ENCODE results near the gene L3MBTL4.

Gene L3MBTL4

DNA sequence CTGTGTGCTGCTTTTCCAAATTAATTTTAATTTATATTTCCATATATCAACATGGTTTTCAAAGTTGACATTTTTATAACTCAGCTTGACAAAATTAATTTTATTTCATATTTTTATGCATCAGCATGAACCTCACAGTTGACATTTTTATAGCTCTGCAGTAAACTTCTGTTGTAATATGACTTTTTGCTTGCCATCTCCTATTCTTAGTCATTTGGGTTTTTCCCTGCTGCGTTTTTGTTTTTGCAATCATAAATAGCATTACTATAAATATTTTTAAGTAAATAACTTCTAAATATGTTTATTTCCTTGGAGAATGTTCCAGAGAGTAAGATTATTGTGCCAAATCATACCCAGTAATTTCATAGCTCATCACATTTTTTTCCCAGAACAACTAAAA, 21.0 kb upstream of the L3MBTL4 start:
- no peak for DNase-seq (ENCODE audit: extremely low read depth, low read depth)
- no peak overlapping the region for H3K4me3 ChIP-seq (replicated peaks; ENCODE audit: low read depth, low read length)
- no peak for TF ChIP-seq CTCF (IDR thresholded peaks at IDR 0.05; ENCODE audit: low read depth, low read length, missing control alignments)

DNA sequence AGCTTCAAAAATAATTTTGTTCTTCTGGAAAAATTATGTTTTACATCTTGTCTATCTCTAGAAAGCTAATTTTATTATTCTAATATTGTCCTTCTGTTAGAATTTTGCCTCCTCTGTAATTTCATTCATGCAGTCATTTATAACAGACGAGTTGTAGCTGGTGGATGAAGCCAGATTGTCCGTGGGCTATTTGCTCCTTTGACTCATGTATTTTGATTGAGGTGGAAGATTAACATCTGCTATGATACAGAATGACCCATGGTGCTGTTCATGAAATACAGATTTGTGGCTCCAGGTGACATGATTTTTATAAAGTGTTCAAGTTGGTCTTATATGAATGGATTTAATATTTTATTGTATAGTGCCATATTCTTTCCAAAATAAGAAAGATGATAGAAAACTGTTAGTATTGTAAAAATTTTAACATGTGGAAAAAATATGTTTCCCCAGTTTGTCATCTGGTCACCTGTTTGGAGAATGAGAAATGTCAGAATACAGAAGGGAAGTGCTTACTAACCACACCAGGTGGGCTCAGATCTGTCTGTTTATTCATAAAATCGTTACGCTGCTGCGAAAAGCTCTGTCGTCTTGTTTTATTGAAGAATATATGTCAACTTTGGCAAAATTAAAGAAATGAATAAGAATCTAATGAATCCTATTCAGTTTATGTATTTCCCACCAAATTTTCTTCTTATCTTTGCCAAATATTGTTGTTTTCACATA, 20.4 kb upstream of the L3MBTL4 start:
- H3K4me3 ChIP-seq (replicated peaks; ENCODE audit: low read depth, low read length) = no peak overlapping the region
- DNase-seq (ENCODE audit: extremely low read depth, low read depth) = no peak
- TF ChIP-seq CTCF (IDR thresholded peaks at IDR 0.05; ENCODE audit: low read depth, low read length, missing control alignments) = no peak

DNA sequence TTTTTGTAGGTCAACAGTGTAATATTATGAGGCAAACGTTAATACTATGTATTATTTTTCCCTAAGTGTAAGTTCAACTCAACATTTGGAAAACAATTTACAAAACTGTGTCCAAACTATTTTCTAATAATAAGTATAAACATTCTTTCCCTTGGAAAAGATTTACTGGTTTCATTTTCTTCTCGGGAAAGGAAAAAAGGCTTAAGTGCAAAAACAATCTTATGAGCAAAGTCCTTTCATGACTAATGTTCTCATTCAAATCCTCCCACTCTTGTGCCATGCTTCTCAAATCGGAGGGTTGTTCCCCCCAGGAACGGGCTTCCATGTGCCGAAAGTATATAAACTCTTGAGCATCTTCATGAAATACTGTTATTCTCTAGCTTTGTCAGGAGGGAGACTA, 19.8 kb upstream of the L3MBTL4 start:
- no peak for TF ChIP-seq CTCF (IDR thresholded peaks at IDR 0.05; ENCODE audit: low read depth, low read length, missing control alignments)
- DNase-seq (ENCODE audit: extremely low read depth, low read depth) = no peak
- no peak overlapping the region for H3K4me3 ChIP-seq (replicated peaks; ENCODE audit: low read depth, low read length)

GRCh38 chr18:6431659-6432318, 17.1 kb upstream of the L3MBTL4 start:
- DNase-seq (ENCODE audit: extremely low read depth, low read depth) = no peak
- no peak for TF ChIP-seq CTCF (IDR thresholded peaks at IDR 0.05; ENCODE audit: low read depth, low read length, missing control alignments)
- H3K4me3 ChIP-seq (replicated peaks; ENCODE audit: low read depth, low read length) = no peak overlapping the region

DNA sequence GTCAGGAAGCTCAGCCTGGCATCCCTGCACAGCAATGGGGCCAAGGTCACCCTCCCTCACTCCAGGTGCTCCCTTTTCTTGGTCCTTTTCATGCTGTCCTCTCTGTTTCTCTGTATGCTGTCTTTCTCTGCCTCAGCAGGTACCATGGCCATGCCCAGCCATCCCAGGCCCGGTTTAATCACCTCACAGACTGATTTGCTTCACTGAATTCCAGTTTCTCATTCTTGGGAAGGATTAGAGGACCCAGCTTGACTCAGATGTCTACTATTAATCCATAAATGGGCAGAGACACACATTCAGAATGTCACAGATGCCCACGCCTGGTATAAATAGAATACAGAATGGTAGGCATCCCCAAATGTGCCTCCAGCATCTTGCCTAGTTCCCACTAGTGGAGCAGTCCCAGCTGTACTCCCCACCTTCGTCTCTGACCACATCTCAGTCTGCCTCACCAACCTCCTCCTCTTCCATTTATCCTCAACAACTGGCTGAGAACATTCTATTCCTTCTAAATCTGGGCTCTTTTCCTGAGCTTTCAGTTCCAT, 14.2 kb upstream of the L3MBTL4 start:
- H3K4me3 ChIP-seq (replicated peaks; ENCODE audit: low read depth, low read length) = no peak overlapping the region
- DNase-seq (ENCODE audit: extremely low read depth, low read depth) = no peak
- TF ChIP-seq CTCF (IDR thresholded peaks at IDR 0.05; ENCODE audit: low read depth, low read length, missing control alignments) = no peak

- no peak for DNase-seq (ENCODE audit: extremely low read depth, low read depth)
- no peak for TF ChIP-seq CTCF (IDR thresholded peaks at IDR 0.05; ENCODE audit: low read depth, low read length, missing control alignments)
- no peak overlapping the region for H3K4me3 ChIP-seq (replicated peaks; ENCODE audit: low read depth, low read length)
Measured at GRCh38 chr18:6427286-6427685, 12.6 kb upstream of the L3MBTL4 start.
